Nasal cavity respiratory epithelium epithelial cell of viscerocranial mucosa (primary cell): Measurements from ENCODE around the gene TBC1D16. TPM values are rescaled to one million over a fixed set of nuclear protein-coding genes. Genes with fewer than 3 reads are reported as not detected.

Source experiments
- total RNA-seq: library from RNA; depleted of rRNA; stranded (reverse); fragments of >200 nt; gene quantifications from 2 replicates; pipeline ENCODE4 v1.2.3, GENCODE V29; 2014

TBC1D16 gene, protein sequence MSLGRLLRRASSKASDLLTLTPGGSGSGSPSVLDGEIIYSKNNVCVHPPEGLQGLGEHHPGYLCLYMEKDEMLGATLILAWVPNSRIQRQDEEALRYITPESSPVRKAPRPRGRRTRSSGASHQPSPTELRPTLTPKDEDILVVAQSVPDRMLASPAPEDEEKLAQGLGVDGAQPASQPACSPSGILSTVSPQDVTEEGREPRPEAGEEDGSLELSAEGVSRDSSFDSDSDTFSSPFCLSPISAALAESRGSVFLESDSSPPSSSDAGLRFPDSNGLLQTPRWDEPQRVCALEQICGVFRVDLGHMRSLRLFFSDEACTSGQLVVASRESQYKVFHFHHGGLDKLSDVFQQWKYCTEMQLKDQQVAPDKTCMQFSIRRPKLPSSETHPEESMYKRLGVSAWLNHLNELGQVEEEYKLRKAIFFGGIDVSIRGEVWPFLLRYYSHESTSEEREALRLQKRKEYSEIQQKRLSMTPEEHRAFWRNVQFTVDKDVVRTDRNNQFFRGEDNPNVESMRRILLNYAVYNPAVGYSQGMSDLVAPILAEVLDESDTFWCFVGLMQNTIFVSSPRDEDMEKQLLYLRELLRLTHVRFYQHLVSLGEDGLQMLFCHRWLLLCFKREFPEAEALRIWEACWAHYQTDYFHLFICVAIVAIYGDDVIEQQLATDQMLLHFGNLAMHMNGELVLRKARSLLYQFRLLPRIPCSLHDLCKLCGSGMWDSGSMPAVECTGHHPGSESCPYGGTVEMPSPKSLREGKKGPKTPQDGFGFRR
- 18.1 and 80.1 TPM in 2 replicates for total RNA-seq

GRCh38 chr17:80035687-80035936, at the start of gene TBC1D16:
Gene TBC1D16 (minus strand): TSS chr17:80035872. CDS start chr17:80013547, 22,325 bp downstream.

DNA sequence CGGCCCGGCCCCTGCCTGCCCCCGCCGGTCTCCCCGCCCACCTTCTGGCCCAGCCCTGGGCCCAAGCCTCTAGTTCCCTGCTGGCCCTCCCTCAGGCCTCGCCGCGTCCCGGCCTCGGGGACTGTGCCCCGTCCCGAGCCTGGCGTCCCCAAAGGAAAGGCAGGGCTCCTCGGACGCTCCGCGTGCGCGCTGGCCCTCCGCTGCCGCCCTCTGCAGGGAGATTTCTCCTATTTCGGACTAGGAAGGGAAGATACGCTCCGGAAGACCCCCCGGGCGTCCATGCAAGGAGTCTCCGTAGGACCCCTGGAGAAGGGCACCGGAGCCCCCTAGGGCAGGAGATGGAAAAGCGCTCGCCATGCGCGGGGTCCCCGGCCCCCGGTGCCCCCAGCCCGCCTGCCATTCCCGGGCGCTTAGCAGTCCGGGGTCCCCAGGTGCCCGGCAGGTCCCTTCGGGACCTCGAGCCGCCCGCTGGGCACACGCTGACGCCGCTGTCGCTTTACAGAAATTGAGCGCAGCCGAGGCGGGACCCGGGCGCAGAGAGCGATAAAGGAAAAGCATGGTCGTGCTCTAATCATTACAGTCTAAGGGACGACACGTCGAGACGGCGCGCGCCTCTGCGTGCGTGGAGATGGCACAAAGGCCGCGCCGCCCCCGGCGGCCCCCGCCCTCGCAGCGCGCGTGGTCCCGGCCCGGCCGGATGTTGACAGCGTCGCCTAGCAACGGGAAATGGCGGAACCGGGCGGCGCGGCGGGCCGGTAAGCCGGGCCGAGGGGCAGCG, 454 bp upstream of the TBC1D16 start, which contains the start of gene CCDC40:
Gene CCDC40, plus strand, starts transcription at position 706 of the 778 bp plus-strand sequence. Its CDS starts 21 bp downstream, at position 727.

Other genes starting within 250 kb of the TBC1D16 start
- gene CBX8, start 238.8 kb downstream of the TBC1D16 start, total RNA-seq: 1.7 and 3.6 TPM in 2 replicates
- gene CBX4, start 196.4 kb downstream of the TBC1D16 start, total RNA-seq: 87.0 and 90.9 TPM in 2 replicates
- 0.68 and 2.3 TPM in 2 replicates for gene CCDC40, start 770 bp upstream of the TBC1D16 start, total RNA-seq
- gene GAA, start 65.7 kb upstream of the TBC1D16 start, total RNA-seq: 16.7 and 131 TPM in 2 replicates
- gene EIF4A3, start 111.3 kb upstream of the TBC1D16 start, total RNA-seq: 82.4 and 186 TPM in 2 replicates
- 1.0 and 10.9 TPM in 2 replicates for gene CARD14, start 134.2 kb upstream of the TBC1D16 start, total RNA-seq
- gene SGSH, start 184.5 kb upstream of the TBC1D16 start, total RNA-seq: 3.4 and 13.9 TPM in 2 replicates
- gene SLC26A11, start 184.6 kb upstream of the TBC1D16 start, total RNA-seq: 2.4 and 3.8 TPM in 2 replicates
- 47.5 and 159 TPM in 2 replicates for gene RNF213, start 225.0 kb upstream of the TBC1D16 start, total RNA-seq